Measurements from ENCODE around the gene PRKCH.

PRKCH gene

DNA sequence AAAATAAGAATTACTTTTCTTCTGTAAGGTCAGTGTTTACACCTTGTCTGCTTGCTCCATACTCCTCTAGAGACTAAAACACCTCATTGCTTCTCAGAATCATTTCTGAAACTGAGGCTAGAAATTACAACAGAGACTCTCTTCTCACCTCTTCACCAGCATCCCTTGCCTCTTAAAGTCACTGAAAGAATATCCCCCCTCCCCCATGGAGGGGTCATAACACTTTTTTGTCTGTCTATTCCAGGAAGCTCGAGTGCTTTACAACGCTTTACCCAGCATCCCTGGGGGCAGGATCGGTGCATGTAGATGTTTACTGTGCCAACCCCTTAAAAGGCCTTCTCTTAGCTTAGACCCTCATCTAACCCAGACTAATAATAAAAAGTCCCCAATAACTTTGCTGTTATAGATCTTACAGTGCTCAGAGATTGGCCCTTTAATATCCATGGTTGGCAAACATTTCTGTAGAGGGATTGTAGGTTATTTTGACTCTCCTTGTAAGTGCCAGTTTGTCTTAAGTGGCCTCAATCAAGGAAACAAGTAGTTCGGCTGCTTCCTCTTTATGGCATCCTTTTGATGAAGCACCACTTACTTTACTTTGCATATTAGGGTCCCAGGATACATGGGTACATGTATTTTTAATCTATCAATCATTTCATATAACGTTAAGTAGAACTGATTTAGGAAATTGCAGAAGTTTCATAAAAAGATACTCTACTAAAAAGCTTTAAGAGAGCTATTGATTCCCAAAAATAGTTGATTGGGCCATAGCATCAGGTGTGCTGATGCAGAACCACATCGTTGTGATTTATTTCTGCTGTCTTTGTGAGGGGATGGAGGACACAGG lies 29.3 kb downstream of the PRKCH start:
- H3K36me3 Mint-ChIP-seq: no peaks in the 10 kb centered on the region
- no peak overlapping the region for H3K27ac Mint-ChIP-seq
- no peak overlapping the region for H3K4me3 Mint-ChIP-seq
- H3K4me1 Mint-ChIP-seq: peaks cover 13 to 29% of the 10 kb centered on the region in 2 donors
- H3K27me3 Mint-ChIP-seq: peaks cover 0 to 5% of the 10 kb centered on the region in 2 donors
- DNase-seq (no peak), ATAC-seq (replicated peaks) (peak; percentile 29 to 38)
- peaks cover 0 to 3% of the 10 kb centered on the region in 2 donors for H3K9me3 Mint-ChIP-seq

DNA sequence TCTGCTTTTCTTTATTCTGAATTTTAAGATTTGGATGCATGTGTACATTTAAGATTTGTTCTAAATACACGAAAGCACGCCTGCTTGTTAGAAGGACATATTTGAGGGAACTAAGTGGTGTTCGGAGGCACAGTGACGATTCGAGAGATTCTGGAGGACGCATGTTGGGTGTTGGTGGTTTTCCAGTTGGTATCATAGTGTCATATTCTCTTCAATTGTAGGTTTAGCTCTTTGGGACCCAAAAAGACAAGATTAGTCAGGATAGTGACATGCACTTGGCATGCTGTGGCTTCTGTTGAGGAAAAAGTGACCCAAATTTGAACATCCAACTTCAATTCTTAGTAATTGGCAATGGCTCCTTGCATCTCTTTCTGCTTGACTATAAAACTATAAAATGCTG lies 30.1 kb downstream of the PRKCH start:
- Mint-ChIP-seq H3K36me3 (no peaks in the 10 kb centered on the region), H3K4me1 (peaks cover 13 to 35% of the 10 kb centered on the region in 2 donors), H3K27me3 (peaks cover 0 to 5% of the 10 kb centered on the region in 2 donors), H3K9me3 (peaks cover 0 to 3% of the 10 kb centered on the region in 2 donors), H3K4me3 (no peak overlapping the region), H3K27ac (no peak overlapping the region)
- DNase-seq: no peak
- ATAC-seq (replicated peaks): no peak

DNA sequence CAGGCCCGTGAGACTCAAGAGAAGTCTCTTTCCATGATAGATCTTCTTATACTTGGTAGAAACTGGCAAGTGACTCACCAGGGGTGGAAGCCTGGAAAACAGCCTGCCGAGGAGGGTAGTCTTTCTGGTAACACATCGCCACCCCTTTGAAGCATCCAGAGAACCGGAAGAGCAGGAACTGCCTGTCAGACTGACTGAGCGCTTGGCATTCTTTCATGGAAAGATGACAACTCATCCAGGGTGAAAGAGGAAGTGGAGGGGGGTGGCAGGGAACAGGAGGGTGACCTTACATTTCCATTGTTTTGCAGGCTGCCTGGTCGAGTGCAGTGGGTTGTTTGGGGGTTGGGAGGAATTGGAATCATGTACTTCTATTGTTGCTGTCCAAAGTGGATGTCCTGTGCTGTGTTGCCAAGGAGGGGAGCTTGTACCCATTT lies 34.5 kb downstream of the PRKCH start:
- peaks cover 0 to 5% of the 10 kb centered on the region in 2 donors for H3K27me3 Mint-ChIP-seq
- H3K4me1 Mint-ChIP-seq: peaks cover 2 to 11% of the 10 kb centered on the region in 2 donors
- DNase-seq (no peak), ATAC-seq (replicated peaks) (no peak)
- peaks cover 0 to 3% of the 10 kb centered on the region in 2 donors for H3K36me3 Mint-ChIP-seq
- no peak overlapping the region for H3K4me3 Mint-ChIP-seq
- H3K27ac Mint-ChIP-seq: no peak overlapping the region
- H3K9me3 Mint-ChIP-seq: no peaks in the 10 kb centered on the region

DNA sequence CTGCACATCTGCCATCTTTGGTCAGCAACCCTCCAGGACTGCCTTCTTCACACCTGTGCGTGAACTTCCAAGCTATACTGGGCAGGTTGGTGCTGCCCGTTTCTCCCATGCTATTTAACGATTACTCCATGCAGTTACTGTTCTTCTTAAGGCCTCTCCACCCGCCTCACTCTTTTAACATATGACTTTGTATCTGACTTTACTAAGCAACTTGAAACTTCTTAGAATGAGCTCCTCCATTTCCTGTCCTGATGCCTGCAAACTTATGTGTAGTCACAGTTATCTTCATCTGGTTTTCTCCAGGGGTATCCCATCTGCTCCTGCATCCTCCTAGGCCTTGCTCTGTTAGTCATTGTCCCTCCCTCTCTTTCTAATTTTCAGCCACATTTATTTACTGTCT lies 35.7 kb downstream of the PRKCH start:
- peaks cover 0 to 7% of the 10 kb centered on the region in 2 donors for H3K4me1 Mint-ChIP-seq
- H3K4me3 Mint-ChIP-seq: no peak overlapping the region
- H3K36me3 Mint-ChIP-seq: peaks cover 0 to 3% of the 10 kb centered on the region in 2 donors
- DNase-seq (no peak), ATAC-seq (replicated peaks) (no peak)
- H3K27me3 Mint-ChIP-seq: peaks cover 0 to 5% of the 10 kb centered on the region in 2 donors
- no peak overlapping the region for H3K27ac Mint-ChIP-seq
- H3K9me3 Mint-ChIP-seq: no peaks in the 10 kb centered on the region

DNA sequence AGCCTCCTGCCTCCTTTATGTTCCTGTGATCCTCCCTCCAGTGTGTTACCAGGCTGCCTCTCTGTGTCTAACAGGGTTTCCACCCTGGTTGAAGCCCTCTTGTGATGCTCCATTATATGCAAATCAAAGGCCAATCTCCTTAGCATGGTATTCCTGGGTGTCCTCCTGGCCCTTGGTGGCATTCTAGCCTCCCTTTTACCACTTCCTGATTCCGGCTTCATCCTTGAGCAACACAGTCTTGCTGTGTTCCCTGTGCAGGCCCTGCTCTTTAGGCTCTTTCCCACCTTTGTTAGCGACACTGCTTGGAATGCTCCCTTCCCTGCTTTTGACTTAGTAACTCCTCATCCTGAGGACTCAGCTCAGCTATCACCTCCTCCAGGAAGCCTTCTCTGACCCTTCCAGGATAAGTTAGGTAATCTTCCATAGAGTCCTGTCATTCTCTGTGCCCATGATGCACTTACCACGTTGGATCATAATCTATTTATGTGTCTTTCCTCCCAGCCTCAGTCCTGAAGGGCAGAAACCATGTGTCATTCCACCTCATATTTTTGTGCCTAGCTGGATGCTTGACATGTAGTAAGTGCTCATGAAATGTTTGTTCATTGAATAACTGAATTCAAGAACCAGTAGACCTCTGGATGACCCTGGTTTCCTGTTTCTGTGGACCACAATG lies 37.3 kb downstream of the PRKCH start:
- no peak overlapping the region for H3K27ac Mint-ChIP-seq
- H3K36me3 Mint-ChIP-seq: peaks cover 0 to 3% of the 10 kb centered on the region in 2 donors
- no peak overlapping the region for H3K4me3 Mint-ChIP-seq
- peaks cover 0 to 7% of the 10 kb centered on the region in 2 donors for H3K4me1 Mint-ChIP-seq
- peaks cover 0 to 5% of the 10 kb centered on the region in 2 donors for H3K27me3 Mint-ChIP-seq
- ATAC-seq (replicated peaks): no peak
- no peaks in the 10 kb centered on the region for H3K9me3 Mint-ChIP-seq
- no peak for DNase-seq

DNA sequence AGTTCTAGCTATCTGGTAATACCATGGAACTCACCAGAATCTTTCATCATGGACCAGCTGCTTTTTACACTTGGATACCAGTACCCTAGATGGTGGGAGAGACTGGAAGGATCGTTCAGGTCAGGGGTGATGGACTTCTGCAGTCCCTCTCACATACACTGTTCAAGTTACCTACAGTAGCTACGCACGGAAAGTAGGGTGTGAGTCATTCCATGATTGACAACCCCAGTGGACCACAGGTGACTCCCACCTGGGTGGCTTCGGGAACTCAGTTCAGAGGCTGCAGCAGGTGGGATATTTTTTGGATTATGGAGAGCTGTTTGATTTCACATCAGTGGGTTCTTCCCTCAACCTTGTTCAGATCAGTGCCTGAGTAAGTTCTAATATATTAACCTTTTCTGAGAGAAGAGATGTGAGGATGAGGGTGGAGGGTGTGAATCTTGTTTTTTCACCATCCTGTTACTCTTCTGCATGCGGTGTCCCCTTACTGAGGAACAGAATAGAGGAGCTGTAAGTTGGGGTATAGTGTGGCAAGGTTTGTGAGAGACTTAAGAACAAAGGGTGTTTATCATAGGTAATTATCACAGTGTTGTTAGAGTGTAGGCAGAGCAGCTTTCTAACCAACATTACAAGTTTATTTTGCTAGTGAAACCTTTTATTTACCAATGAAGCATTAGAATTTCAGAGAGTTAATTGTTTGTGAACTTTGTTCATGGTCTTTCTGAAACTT lies 39.6 kb downstream of the PRKCH start:
- Mint-ChIP-seq H3K36me3 (peaks cover 0 to 3% of the 10 kb centered on the region in 2 donors), H3K27me3 (peaks cover 0 to 5% of the 10 kb centered on the region in 2 donors), H3K9me3 (no peaks in the 10 kb centered on the region), H3K4me3 (no peak overlapping the region), H3K4me1 (peaks cover 0 to 3% of the 10 kb centered on the region in 2 donors), H3K27ac (no peak overlapping the region)
- no peak for ATAC-seq (replicated peaks)
- DNase-seq: no peak

DNA sequence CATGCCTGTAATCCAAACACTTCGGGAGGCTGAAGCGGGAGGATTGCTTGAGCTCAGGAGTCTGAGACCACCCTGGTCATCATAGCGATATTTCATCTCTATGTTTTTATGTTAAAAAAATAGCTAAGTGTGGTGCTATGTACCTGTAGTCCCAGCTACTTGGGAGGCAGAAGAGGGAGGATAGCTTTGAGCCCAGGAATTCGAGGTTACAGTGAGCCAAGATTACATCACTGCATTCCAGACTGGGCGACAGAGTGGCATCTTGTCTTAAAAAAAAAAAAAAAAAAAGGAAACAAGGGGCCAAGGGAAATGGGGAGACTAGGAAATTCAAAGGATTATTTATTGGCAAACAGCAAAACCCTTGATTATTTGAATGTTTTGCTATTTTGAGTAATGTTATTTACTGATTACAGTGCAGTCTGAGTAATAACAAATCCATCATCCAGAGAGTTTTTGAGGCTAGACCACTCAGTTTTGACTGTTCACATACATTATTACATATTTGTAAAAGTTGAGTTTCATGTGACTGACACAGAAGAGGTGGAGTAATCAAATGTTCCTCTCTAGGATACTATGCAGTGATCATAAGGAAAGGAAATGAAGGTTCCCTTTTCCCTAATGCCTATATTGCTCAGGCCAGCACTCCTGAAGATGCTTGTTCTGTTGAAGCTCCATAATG lies 40.8 kb downstream of the PRKCH start:
- peaks cover 0 to 3% of the 10 kb centered on the region in 2 donors for H3K36me3 Mint-ChIP-seq
- no peak overlapping the region for H3K27ac Mint-ChIP-seq
- H3K4me3 Mint-ChIP-seq: no peak overlapping the region
- ATAC-seq (replicated peaks) (no peak), DNase-seq (no peak)
- H3K9me3 Mint-ChIP-seq: no peaks in the 10 kb centered on the region
- no peaks in the 10 kb centered on the region for H3K4me1 Mint-ChIP-seq
- H3K27me3 Mint-ChIP-seq: peaks cover 0 to 5% of the 10 kb centered on the region in 2 donors

DNA sequence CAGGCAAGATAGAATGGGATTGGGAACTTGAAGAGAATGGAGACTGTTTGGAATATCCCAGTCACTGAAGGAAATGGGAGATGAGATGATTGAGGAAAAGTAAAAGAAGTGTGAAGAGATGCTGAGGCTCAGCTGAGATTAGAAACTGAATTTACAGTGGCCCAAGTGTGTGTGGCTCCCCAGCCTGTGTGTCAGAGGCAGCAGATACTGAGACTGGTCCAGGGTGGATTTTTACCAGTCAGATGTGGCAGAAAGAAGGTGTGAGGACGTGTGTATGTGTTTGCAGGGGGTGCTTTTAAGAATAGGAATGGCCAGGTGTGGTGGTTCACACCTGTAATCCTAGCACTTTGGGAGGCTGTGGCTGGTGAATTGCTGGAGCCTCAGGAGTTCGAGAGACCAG lies 42.9 kb downstream of the PRKCH start:
- ATAC-seq (replicated peaks): no peak
- Mint-ChIP-seq H3K27me3 (peaks cover 0 to 4% of the 10 kb centered on the region in 2 donors), H3K36me3 (no peaks in the 10 kb centered on the region), H3K4me3 (no peak overlapping the region), H3K27ac (no peak overlapping the region), H3K9me3 (no peaks in the 10 kb centered on the region), H3K4me1 (no peaks in the 10 kb centered on the region)
- DNase-seq: no peak

DNA sequence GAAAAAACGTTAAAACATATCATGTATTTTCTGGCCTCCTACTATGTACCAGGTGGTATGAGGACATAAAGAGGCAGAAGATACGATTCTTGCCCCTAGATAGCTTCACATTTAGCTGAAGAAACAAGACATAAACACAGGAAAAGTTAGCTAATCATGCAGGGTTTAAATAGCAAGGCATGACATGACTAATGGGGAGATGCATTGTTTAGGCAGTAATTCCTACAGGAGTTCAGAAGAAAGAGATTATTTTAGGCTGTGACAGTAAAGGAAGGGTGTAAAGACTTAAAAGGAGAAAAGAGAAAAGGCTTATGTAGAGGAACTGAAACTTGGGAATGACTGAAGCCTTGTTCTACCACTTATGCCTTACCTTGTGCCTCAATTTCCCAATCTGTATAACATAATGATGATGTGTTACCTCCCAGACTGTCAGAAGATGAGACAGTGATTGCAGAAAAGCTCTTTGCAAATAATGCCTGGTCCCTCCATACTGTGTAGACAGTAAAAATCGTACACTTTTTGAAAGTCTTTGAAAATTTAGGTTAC lies 44.4 kb downstream of the PRKCH start:
- no peak for DNase-seq
- H3K4me1 Mint-ChIP-seq: no peaks in the 10 kb centered on the region

DNA sequence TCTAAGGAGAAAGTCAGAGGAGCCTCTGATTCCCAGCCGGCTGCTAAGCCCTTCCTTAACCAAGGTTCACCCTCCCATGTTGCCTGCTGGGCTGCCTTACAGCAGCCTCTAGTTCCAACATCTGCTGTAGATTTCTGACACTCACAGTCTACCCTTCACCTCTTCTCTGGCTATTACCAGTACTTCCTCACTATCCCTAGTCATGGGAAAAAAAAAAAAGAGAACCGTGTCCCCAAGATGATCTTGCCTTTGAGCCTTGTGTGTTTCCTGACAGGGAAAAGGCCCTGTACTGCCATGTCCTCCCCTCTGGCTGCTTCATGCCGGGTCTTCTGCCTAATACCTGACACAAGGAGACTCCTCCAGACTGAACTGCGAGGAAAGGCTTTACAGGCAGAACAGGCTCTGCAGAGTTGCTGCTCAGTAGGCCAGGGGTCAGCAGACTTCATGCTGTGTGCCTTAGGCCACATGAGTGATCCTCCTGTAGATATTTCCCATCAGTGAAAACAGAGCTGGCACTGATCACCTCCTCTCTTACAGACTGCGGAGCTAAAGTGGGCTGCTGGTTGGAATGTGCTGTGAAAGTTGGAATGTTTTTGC lies 46.8 kb downstream of the PRKCH start:
- DNase-seq (no peak), ATAC-seq (replicated peaks) (no peak)
- Mint-ChIP-seq H3K9me3 (peaks cover 2 to 3% of the 10 kb centered on the region in 2 donors), H3K4me3 (no peak overlapping the region), H3K4me1 (no peaks in the 10 kb centered on the region), H3K36me3 (peaks cover 2 to 3% of the 10 kb centered on the region in 2 donors), H3K27ac (no peak overlapping the region), H3K27me3 (peaks cover 0 to 4% of the 10 kb centered on the region in 2 donors)

More for the DNA sequence above, 44.4 kb downstream of the PRKCH start:
- H3K4me3 Mint-ChIP-seq: no peak overlapping the region
- no peaks in the 10 kb centered on the region for H3K9me3 Mint-ChIP-seq
- no peaks in the 10 kb centered on the region for H3K36me3 Mint-ChIP-seq
- H3K27me3 Mint-ChIP-seq: peaks cover 0 to 4% of the 10 kb centered on the region in 2 donors
- H3K27ac Mint-ChIP-seq: no peak overlapping the region
- ATAC-seq (replicated peaks): no peak

DNA sequence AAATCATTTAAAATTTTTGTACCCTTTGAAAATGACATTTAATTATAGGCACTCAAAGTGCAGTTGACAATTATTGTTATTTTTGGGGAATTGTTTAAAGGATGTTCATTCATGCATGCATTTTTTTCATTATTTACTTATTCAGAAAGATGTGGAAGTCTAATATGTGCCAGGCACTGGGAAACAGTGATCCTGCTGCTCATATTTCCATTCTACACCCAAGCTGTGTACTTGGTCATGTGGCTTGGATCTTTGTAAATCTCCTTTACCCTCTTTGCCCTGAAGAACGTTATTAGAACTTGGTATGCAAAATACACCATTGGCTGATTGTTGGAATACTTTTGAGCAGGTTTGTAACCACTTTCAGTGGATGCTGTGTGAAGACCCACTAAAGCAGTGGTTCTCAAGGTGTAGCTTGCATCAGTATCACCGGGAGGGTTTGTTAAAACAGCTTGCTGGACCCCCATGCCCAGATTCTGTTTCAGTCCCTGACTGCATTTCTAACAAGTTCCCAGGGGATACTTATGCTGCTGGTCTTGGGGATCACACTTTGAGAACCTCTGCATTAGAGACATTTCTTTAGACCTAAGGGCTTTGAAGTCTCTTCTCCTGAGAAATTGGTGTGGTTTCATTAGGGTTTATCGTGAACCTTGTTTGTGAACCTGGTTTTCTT lies 47.5 kb downstream of the PRKCH start:
- Mint-ChIP-seq H3K27me3 (peaks cover 0 to 4% of the 10 kb centered on the region in 2 donors), H3K27ac (peak overlapping the region; percentile 49), H3K4me3 (no peak overlapping the region), H3K36me3 (peaks cover 4 to 5% of the 10 kb centered on the region in 2 donors), H3K4me1 (no peaks in the 10 kb centered on the region), H3K9me3 (peaks cover 3 to 6% of the 10 kb centered on the region in 2 donors)
- ATAC-seq (replicated peaks): no peak
- no peak for DNase-seq

DNA sequence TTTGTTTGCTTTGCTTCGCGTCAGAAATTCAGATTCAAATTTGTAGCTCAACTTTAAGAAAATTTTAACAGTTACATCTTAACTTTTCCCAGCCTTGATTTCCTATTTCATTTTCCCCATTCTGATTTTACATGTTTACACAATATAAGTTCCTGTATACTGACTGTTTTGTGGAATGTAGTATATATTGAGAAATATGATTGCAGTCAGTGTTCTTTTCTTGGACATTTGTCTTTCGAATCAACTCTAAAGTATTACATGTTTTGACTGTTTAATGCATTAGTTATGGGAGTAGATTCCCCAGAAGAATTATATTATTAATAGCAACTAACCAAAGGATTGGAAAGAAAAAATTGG lies 48.1 kb downstream of the PRKCH start:
- Mint-ChIP-seq H3K27ac (peak overlapping the region; percentile 49), H3K36me3 (peaks cover 9% of the 10 kb centered on the region in 2 donors), H3K4me3 (no peak overlapping the region), H3K27me3 (peaks cover 0 to 4% of the 10 kb centered on the region in 2 donors), H3K9me3 (peaks cover 6 to 9% of the 10 kb centered on the region in 2 donors), H3K4me1 (no peaks in the 10 kb centered on the region)
- ATAC-seq (replicated peaks) (no peak), DNase-seq (no peak)

DNA sequence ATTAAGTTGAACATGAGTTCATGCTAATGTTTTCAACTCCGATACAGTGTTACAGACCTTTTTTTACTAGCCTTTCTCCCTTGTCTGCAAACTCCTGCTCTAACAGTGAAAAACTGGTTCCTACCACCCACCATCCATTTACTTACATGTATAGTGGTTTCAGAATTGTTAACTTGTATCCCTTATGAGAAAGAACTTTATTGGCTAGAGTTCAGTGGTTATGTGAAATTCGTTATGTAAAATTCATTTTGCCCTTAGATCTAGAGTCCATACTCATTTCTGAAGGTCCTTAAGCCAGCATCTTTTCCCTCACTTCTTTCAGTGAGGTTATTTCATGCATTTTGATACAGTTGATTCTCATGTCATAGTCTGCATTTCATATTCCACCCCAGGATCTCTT lies 51.0 kb downstream of the PRKCH start:
- no peak for DNase-seq
- Mint-ChIP-seq H3K27ac (no peak overlapping the region), H3K4me1 (no peaks in the 10 kb centered on the region), H3K4me3 (no peak overlapping the region), H3K9me3 (peaks cover 28% of the 10 kb centered on the region in 2 donors), H3K27me3 (peaks cover 0 to 4% of the 10 kb centered on the region in 2 donors), H3K36me3 (peaks cover 21 to 29% of the 10 kb centered on the region in 2 donors)
- ATAC-seq (replicated peaks): no peak

Data from stimulated activated naive B cell treated with anti-CD40 and anti-IgM and Interleukin-4, amounts not matched to agents 10 μg/mL and 1 μg/mL and 100 μg/mL, for 72 hours (primary cell).